Glutamatergic neuron (in vitro differentiated cells): ENCODE data around the gene UGT8. TPM values are rescaled to one million over a fixed set of nuclear protein-coding genes. Genes with fewer than 3 reads are reported as not detected.

Experiments used
- DNase-seq: peaks from one replicate; pipeline ENCODE4 v3.0.0; 2022
- H3K27ac Mint-ChIP-seq: one replicate; pipeline ENCODE4 v1.8.0; 2020; ENCODE audit warnings: mild to moderate bottlenecking, mixed read lengths, inconsistent platforms; ENCODE audit not compliant: unreplicated experiment
- H3K27me3 Mint-ChIP-seq: one replicate; pipeline ENCODE4 v1.8.0; 2020; ENCODE audit warnings: mild to moderate bottlenecking, moderate library complexity, mixed read lengths, inconsistent platforms; ENCODE audit not compliant: unreplicated experiment
- H3K36me3 Mint-ChIP-seq: one replicate; pipeline ENCODE4 v1.8.0; 2020; ENCODE audit warnings: mild to moderate bottlenecking, mixed read lengths, inconsistent platforms; ENCODE audit not compliant: unreplicated experiment
- H3K4me1 Mint-ChIP-seq: one replicate; pipeline ENCODE4 v1.8.0; 2020; ENCODE audit warnings: mild to moderate bottlenecking, low read depth, mixed read lengths, inconsistent platforms; ENCODE audit not compliant: unreplicated experiment
- H3K4me3 Mint-ChIP-seq: one replicate; pipeline ENCODE4 v1.8.0; 2020; ENCODE audit warnings: mild to moderate bottlenecking, mixed read lengths, inconsistent platforms; ENCODE audit not compliant: unreplicated experiment
- H3K9me3 Mint-ChIP-seq: one replicate; pipeline ENCODE4 v1.8.0; 2020; ENCODE audit warnings: mild to moderate bottlenecking, moderate library complexity, mixed read lengths, inconsistent platforms; ENCODE audit not compliant: unreplicated experiment
- total RNA-seq: library from RNA; stranded (reverse); fragmentation: NEBNext Ultra II Directional; extraction: Animal tissue kit (Norgen Biotek cat#: 25700); gene quantifications from one replicate; pipeline ENCODE4 v1.2.1, GENCODE V29; 2021; ENCODE audit not compliant: unreplicated experiment
- TF ChIP-seq, protein P1 (sequence below): fragments of 200-600 bp; sonication (generic); IDR thresholded peaks from one replicate; pipeline ENCODE4 v1.5.0; 2021; ENCODE audit not compliant: partially characterized antibody, unreplicated experiment

Gene UGT8
- total RNA-seq, 1 donor from 2014 or later: 0.98 TPM

- Mint-ChIP-seq H3K27me3 (no peaks in the 10 kb centered on the region), H3K4me1 (no peaks in the 10 kb centered on the region), H3K36me3 (no peaks in the 10 kb centered on the region), H3K9me3 (no peaks in the 10 kb centered on the region), H3K27ac (no peak overlapping the region), H3K4me3 (no peak overlapping the region)
- TF ChIP-seq, protein P1, sequence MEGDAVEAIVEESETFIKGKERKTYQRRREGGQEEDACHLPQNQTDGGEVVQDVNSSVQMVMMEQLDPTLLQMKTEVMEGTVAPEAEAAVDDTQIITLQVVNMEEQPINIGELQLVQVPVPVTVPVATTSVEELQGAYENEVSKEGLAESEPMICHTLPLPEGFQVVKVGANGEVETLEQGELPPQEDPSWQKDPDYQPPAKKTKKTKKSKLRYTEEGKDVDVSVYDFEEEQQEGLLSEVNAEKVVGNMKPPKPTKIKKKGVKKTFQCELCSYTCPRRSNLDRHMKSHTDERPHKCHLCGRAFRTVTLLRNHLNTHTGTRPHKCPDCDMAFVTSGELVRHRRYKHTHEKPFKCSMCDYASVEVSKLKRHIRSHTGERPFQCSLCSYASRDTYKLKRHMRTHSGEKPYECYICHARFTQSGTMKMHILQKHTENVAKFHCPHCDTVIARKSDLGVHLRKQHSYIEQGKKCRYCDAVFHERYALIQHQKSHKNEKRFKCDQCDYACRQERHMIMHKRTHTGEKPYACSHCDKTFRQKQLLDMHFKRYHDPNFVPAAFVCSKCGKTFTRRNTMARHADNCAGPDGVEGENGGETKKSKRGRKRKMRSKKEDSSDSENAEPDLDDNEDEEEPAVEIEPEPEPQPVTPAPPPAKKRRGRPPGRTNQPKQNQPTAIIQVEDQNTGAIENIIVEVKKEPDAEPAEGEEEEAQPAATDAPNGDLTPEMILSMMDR: no peak
- no peak for DNase-seq
Observed at GRCh38 chr4:114636192-114636935, 37.8 kb downstream of the UGT8 start.

GRCh38 chr4:114642173-114642780, 43.7 kb downstream of the UGT8 start:
- Mint-ChIP-seq H3K36me3 (no peaks in the 10 kb centered on the region), H3K4me1 (no peaks in the 10 kb centered on the region), H3K4me3 (no peak overlapping the region), H3K27me3 (no peaks in the 10 kb centered on the region), H3K9me3 (no peaks in the 10 kb centered on the region), H3K27ac (no peak overlapping the region)
- TF ChIP-seq, protein P1: no peak
- DNase-seq: no peak

DNA sequence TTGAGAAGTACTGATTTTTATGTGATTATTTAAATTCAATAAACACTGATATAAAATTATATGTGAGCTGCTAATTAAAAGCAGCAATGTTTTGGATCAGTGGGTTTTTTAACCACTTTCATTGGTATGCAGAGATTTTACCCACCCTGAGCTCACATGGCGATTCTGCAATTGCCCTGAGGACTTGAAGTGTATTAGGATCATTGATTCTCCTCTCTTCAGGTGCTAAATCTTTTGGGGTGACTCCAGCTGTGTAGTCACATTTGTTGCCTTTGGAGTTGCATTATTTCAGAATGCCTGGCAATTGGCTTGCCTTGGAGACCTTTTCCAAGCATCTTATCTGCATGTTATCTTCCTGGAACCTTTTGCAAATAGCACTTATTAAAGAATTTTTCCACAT, 51.3 kb downstream of the UGT8 start:
- Mint-ChIP-seq H3K36me3 (no peaks in the 10 kb centered on the region), H3K27ac (no peak overlapping the region), H3K4me3 (no peak overlapping the region), H3K27me3 (no peaks in the 10 kb centered on the region), H3K4me1 (no peaks in the 10 kb centered on the region), H3K9me3 (no peaks in the 10 kb centered on the region)
- TF ChIP-seq, protein P1: no peak
- no peak for DNase-seq

- Mint-ChIP-seq H3K36me3 (no peaks in the 10 kb centered on the region), H3K4me3 (no peak overlapping the region), H3K9me3 (no peaks in the 10 kb centered on the region), H3K27me3 (no peaks in the 10 kb centered on the region), H3K4me1 (no peaks in the 10 kb centered on the region), H3K27ac (no peak overlapping the region)
- TF ChIP-seq, protein P1: no peak
- DNase-seq: no peak
Observed at GRCh38 chr4:114653675-114654074, 55.1 kb downstream of the UGT8 start.

GRCh38 chr4:114654592-114654991, 56.0 kb downstream of the UGT8 start:
- Mint-ChIP-seq H3K9me3 (no peaks in the 10 kb centered on the region), H3K27ac (no peak overlapping the region), H3K4me3 (no peak overlapping the region), H3K36me3 (no peaks in the 10 kb centered on the region), H3K4me1 (no peaks in the 10 kb centered on the region), H3K27me3 (no peaks in the 10 kb centered on the region)
- TF ChIP-seq, protein P1: no peak
- DNase-seq: no peak
